Mesothelial cell of epicardium (in vitro differentiated cells): ENCODE data around the gene ATXN7L1. TPM values are rescaled to one million over a fixed set of nuclear protein-coding genes. Genes with fewer than 3 reads are reported as not detected.

ENCODE experiments used
- DNase-seq, 2 experiments: peaks; one replicate each; pipeline ENCODE4 v3.0.0; 2021; ENCODE audit warnings: low spot score in 2 of 2; ENCODE audit not compliant: unreplicated experiment in 2 of 2
- H3K27ac Mint-ChIP-seq: 2 replicates; pipeline ENCODE4 v1.8.0; 2021; ENCODE audit warnings: mixed read lengths
- H3K27me3 Mint-ChIP-seq: 2 replicates; pipeline ENCODE4 v1.8.0; 2021; ENCODE audit warnings: low read depth, mixed read lengths
- H3K36me3 Mint-ChIP-seq: 2 replicates; pipeline ENCODE4 v1.8.0; 2021; ENCODE audit warnings: mixed read lengths
- H3K4me1 Mint-ChIP-seq: 2 replicates; pipeline ENCODE4 v1.8.0; 2021; ENCODE audit warnings: mixed read lengths
- H3K4me3 Mint-ChIP-seq: 2 replicates; pipeline ENCODE4 v1.8.0; 2021; ENCODE audit warnings: mild to moderate bottlenecking, moderate library complexity, mixed read lengths
- H3K9me3 Mint-ChIP-seq: 2 replicates; pipeline ENCODE4 v1.8.0; 2021; ENCODE audit warnings: mixed read lengths
- CTCF ChIP-seq: fragments of 200-600 bp; sonication (generic); IDR thresholded peaks from one replicate; pipeline ENCODE4 v1.5.0; 2021; ENCODE audit warnings: antibody characterized with exemption; ENCODE audit not compliant: unreplicated experiment
- total RNA-seq: library from RNA; stranded (reverse); gene quantifications from 3 replicates; pipeline ENCODE4 v1.2.1, GENCODE V29; 2021

ATXN7L1 gene
- total RNA-seq, 1 donor from 2014 or later = 18.0 TPM

- DNase-seq = no peak
- Mint-ChIP-seq H3K27ac (no peak overlapping the region), H3K27me3 (no peaks in the 10 kb centered on the region), H3K36me3 (no peaks in the 10 kb centered on the region), H3K4me3 (no peak overlapping the region), H3K9me3 (no peaks in the 10 kb centered on the region), H3K4me1 (peaks cover 5% of the 10 kb centered on the region)
- no peak for TF ChIP-seq CTCF
Measured at GRCh38 chr7:105857009-105857952, 19.1 kb downstream of the ATXN7L1 start.

- Mint-ChIP-seq H3K4me3 (no peak overlapping the region), H3K27ac (peak overlapping the region; percentile 64), H3K36me3 (no peaks in the 10 kb centered on the region), H3K27me3 (no peaks in the 10 kb centered on the region), H3K9me3 (no peaks in the 10 kb centered on the region), H3K4me1 (peaks cover 14% of the 10 kb centered on the region)
- no peak for TF ChIP-seq CTCF
- DNase-seq = no peak
Measured at GRCh38 chr7:105854498-105854897, 21.9 kb downstream of the ATXN7L1 start.

DNA sequence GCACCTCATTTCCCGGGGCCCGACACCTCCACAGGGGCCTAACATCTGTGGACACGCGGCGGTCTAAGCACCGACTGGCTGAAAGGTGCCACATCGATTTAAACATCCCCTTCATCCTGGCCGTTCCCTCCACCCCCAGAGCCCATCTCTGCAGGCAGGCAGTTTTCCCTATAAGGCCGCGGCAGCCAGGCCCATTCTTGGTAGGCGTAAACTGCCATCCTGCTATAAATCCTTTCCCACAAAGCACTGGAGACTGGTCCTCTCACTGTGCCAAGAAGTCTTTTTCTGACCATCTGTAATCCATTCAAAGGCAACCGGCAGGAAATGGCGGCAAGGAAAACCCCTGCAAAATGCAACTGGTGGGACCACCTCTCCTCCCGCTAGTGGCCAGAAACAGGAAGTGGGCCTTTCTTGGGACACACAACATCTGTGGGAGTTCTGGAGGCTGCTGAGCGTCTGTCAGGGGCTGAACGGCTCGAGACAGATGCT, 22.4 kb downstream of the ATXN7L1 start:
- Mint-ChIP-seq H3K4me1 (peaks cover 14% of the 10 kb centered on the region), H3K4me3 (no peak overlapping the region), H3K27ac (peak overlapping the region; percentile 64), H3K9me3 (no peaks in the 10 kb centered on the region), H3K27me3 (no peaks in the 10 kb centered on the region), H3K36me3 (no peaks in the 10 kb centered on the region)
- no peak for DNase-seq
- TF ChIP-seq CTCF = no peak

DNA sequence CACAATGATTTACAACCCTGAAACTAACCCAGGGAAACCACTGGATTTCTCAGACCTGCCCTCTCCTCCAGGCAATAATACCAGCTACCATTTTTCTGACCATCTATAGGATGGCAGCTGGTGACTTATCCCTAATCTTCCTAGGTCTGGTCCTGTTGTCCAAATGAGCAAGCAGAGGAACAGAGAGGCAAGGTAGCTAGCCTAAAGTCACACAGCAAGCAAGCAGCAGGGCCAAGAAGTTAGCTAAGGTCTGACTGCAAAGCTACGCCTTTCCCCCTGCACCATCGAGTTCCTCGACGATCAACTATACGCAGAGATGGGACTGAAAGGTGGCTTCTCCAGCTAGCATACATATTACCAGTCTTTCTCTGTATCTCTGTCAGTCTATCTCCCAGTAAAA, 25.3 kb downstream of the ATXN7L1 start:
- Mint-ChIP-seq H3K36me3 (no peaks in the 10 kb centered on the region), H3K4me3 (no peak overlapping the region), H3K27ac (no peak overlapping the region), H3K4me1 (peaks cover 14% of the 10 kb centered on the region), H3K9me3 (no peaks in the 10 kb centered on the region), H3K27me3 (no peaks in the 10 kb centered on the region)
- no peak for TF ChIP-seq CTCF
- no peak for DNase-seq

GRCh38 chr7:105849122-105849855, 27.1 kb downstream of the ATXN7L1 start:
- Mint-ChIP-seq H3K36me3 (peaks cover 10% of the 10 kb centered on the region), H3K4me3 (no peak overlapping the region), H3K4me1 (peaks cover 12% of the 10 kb centered on the region), H3K27ac (no peak overlapping the region), H3K9me3 (peaks cover 8% of the 10 kb centered on the region), H3K27me3 (no peaks in the 10 kb centered on the region)
- TF ChIP-seq CTCF = no peak
- DNase-seq = no peak
